ENCODE data around the gene HIBADH. TPM values are rescaled to one million over a fixed set of nuclear protein-coding genes. Genes with fewer than 3 reads are reported as not detected.

HIBADH gene
- polyA plus RNA-seq, 2 of the 4 experiments (the other 2 are of a cell fraction), result 49.5 to 118 TPM

DNA sequence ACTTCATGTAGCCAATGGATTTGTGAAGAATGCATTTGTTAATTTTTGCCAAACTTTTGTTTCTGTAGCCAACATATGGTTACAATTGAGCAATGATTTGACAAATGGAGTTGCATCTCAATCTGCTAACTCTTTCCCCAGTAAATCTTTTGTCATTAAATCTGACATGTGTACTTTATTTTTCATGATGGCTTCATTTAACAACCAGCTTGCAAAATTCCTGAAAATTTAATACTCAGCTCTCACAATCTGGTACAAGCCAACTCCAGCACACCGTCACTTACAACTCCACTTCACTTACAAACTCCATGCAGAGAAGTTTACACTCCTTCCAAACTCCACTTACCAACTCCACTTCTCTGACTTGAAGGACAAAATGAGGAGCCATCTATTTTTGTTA is 26.5 kb upstream of the HIBADH start:
- 0 out of 6 replicates have a peak overlapping the region, but pooled peaks of 1 of the 2 experiments have one; percentile 1 for H3K27ac ChIP-seq
- no peak overlapping the region for H3K4me2 ChIP-seq
- H3K4me1 ChIP-seq, result peaks cover 9% of the 10 kb centered on the region
- no peak for DNase-seq (ENCODE audit: low read depth in 1 of 2, low spot score in 1 of 2)
- ChIA-PET CTCF (interaction anchor here (0.7 to 1.5 kb wide), 6 partner anchors 9 to 407 kb away, joined by 3 to 6 read pairs (median 3); no protein-coding TSS in a partner anchor), POLR2A (interaction anchor here (0.9 kb wide), 1 partner anchor 11 kb away, joined by 3 read pairs; no protein-coding TSS in a partner anchor)
- H3K9me3 ChIP-seq, result no peaks in the 10 kb centered on the region
- H3K4me3 ChIP-seq, result no peak overlapping the region
- no peak for FAIRE-seq
- WGBS (ENCODE audit: missing lambda C conversion rate), result 77% methylated on average over 1 of the region's 1 CpG
- TF ChIP-seq NPAS2 (CRISPR knock-in tag; IDR thresholded peaks at IDR 0.05; ENCODE audit: borderline replicate concordance) (no peak), CHD4 (IDR thresholded peaks at IDR 0.05; ENCODE audit: borderline replicate concordance) (no peak), HOXB13 (CRISPR knock-in tag; IDR thresholded peaks at IDR 0.05; ENCODE audit: low read depth) (no peak), TP53 (CRISPR knock-in tag; IDR thresholded peaks at IDR 0.05) (no peak), MAZ (IDR thresholded peaks at IDR 0.05; ENCODE audit: borderline replicate concordance, low read depth, low read length) (no peak), FOSB (CRISPR knock-in tag; IDR thresholded peaks at IDR 0.05) (no peak), CBX8 (IDR thresholded peaks at IDR 0.05) (no peak)
- ATAC-seq, result no peak

DNA sequence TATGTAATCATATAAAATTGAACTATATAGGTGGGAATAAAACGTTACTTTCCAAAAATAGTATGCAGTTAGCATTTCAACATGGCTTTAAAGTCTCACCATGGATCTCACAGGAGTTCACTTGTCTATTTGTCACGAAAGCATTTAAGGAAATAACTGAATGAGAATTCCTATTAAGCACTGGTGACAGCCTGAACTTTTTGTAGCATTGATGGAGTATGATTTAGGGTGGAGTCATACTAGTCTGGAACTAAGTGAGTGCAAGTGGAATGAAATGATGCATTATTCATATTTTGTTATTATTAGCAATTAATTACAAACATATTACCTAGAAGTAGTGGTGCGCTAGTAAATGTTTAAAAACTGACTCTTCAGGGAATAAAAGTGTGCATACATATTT is 26.0 kb upstream of the HIBADH start:
- ATAC-seq, result no peak
- POLR2A ChIA-PET, result interaction anchor here (0.9 kb wide), 1 partner anchor 11 kb away, joined by 3 read pairs; no protein-coding TSS in a partner anchor
- WGBS (ENCODE audit: missing lambda C conversion rate), result 73% methylated on average over 3 of the region's 3 CpGs
- no peak for FAIRE-seq
- no peak for DNase-seq (ENCODE audit: low read depth in 1 of 2, low spot score in 1 of 2)
- Histone ChIP-seq H3K9me3 (no peaks in the 10 kb centered on the region), H3K4me1 (peaks cover 4% of the 10 kb centered on the region), H3K4me3 (no peak overlapping the region), H3K4me2 (no peak overlapping the region), H3K27ac (no peak overlapping the region)
- CTCF ChIA-PET, result interaction anchor here (0.7 to 1.5 kb wide), 6 partner anchors 20 to 408 kb away, joined by 3 to 6 read pairs (median 3); no protein-coding TSS in a partner anchor
- TF ChIP-seq GATA3 (IDR thresholded peaks at IDR 0.05; ENCODE audit: borderline replicate concordance), result no peak
- TF ChIP-seq BCL3 (IDR thresholded peaks at IDR 0.05), result no peak
- TF ChIP-seq, protein P1, sequence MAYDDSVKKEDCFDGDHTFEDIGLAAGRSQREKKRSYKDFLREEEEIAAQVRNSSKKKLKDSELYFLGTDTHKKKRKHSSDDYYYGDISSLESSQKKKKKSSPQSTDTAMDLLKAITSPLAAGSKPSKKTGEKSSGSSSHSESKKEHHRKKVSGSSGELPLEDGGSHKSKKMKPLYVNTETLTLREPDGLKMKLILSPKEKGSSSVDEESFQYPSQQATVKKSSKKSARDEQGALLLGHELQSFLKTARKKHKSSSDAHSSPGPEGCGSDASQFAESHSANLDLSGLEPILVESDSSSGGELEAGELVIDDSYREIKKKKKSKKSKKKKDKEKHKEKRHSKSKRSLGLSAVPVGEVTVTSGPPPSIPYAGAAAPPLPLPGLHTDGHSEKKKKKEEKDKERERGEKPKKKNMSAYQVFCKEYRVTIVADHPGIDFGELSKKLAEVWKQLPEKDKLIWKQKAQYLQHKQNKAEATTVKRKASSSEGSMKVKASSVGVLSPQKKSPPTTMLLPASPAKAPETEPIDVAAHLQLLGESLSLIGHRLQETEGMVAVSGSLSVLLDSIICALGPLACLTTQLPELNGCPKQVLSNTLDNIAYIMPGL (CRISPR knock-in tag; IDR thresholded peaks at IDR 0.05; ENCODE audit: borderline replicate concordance), result no peak
- no peak for TF ChIP-seq MAZ (IDR thresholded peaks at IDR 0.05; ENCODE audit: borderline replicate concordance, low read depth, low read length)
- no peak for TF ChIP-seq MYC (IDR thresholded peaks at IDR 0.05; ENCODE audit: borderline replicate concordance, low read length)
- TF ChIP-seq JUN (IDR thresholded peaks at IDR 0.05), result no peak
- TF ChIP-seq SREBF2 (IDR thresholded peaks at IDR 0.05), result no peak
- TF ChIP-seq CHD4 (IDR thresholded peaks at IDR 0.05; ENCODE audit: borderline replicate concordance), result no peak
- no peak for TF ChIP-seq CBX8 (IDR thresholded peaks at IDR 0.05)
- TF ChIP-seq PHF8 (IDR thresholded peaks at IDR 0.05; ENCODE audit: borderline replicate concordance, low read depth), result no peak
- TF ChIP-seq JUNB (IDR thresholded peaks at IDR 0.05), result no peak
- TF ChIP-seq ZSCAN20 (CRISPR knock-in tag; IDR thresholded peaks at IDR 0.05), result no peak
- TF ChIP-seq HEYL (CRISPR knock-in tag; IDR thresholded peaks at IDR 0.05), result no peak
- TF ChIP-seq ESRRA (IDR thresholded peaks at IDR 0.05; ENCODE audit: borderline replicate concordance, low read length), result no peak
- no peak for TF ChIP-seq ZNF302 (CRISPR knock-in tag; IDR thresholded peaks at IDR 0.05)
- TF ChIP-seq HOXA7 (CRISPR knock-in tag; IDR thresholded peaks at IDR 0.05), result no peak
- TF ChIP-seq E2F6 (IDR thresholded peaks at IDR 0.05; ENCODE audit: borderline replicate concordance, low read depth), result no peak

Measured in A549 (cell line).